ENCODE data around the gene ARHGEF9. TPM values are rescaled to one million over a fixed set of nuclear protein-coding genes. Genes with fewer than 3 reads are reported as not detected.

Gene ARHGEF9
- polyA plus RNA-seq, 1 of the 3 experiments (the other 2 are of a cell fraction) = 6.4 TPM

GRCh38 chrX:63755892-63756291 is 29.1 kb downstream of the ARHGEF9 start:
- peak overlapping the region; percentile 61; the same call in 1 of the 2 replicates for H2AFZ ChIP-seq (ENCODE audit: low read depth)

More at GRCh38 chrX:63755892-63756291, 29.1 kb downstream of the ARHGEF9 start:
- peaks cover 0 to 2% of the 10 kb centered on the region in 2 experiments; a peak in 2 of 4 replicates for H3K4me1 ChIP-seq (ENCODE audit: control insufficient read depth in 1 of 2, insufficient read depth in 2 of 2, low read depth in 1 of 2, low read length in 1 of 2)
- H3K4me3 ChIP-seq (ENCODE audit: low read depth in 2 of 2, low read length in 1 of 2) = no peak overlapping the region
- POLR2A ChIA-PET = interaction anchor here (1.3 kb wide), 1 partner anchor 28 kb away, joined by 6 read pairs; the partner anchor contains the start of gene ARHGEF9
- H3K27me3 ChIP-seq (ENCODE audit: insufficient read depth) = no peaks in the 10 kb centered on the region
- H3K9me3 ChIP-seq = no peaks in the 10 kb centered on the region
- WGBS (ENCODE audit: low lambda C conversion rate) = 63% methylated on average over 1 of the region's 1 CpG
- no peaks in the 10 kb centered on the region for H4K20me1 ChIP-seq (ENCODE audit: insufficient read depth)
- CTCF ChIA-PET = no interaction called here
- DNase-seq = no peak
- H3K79me2 ChIP-seq (ENCODE audit: insufficient read depth) = peaks cover 11% of the 10 kb centered on the region; the same call in 1 of the 2 replicates
- peak overlapping the region; percentile 71 for H3K4me2 ChIP-seq
- H3K9me2 ChIP-seq = no peaks in the 10 kb centered on the region
- TF ChIP-seq FOXJ3 (CRISPR knock-in tag; IDR thresholded peaks at IDR 0.05) = no peak
- no peak for TF ChIP-seq NFIC (IDR thresholded peaks at IDR 0.05; ENCODE audit: borderline replicate concordance)
- no peak for TF ChIP-seq FOSL2 (IDR thresholded peaks at IDR 0.05; ENCODE audit: borderline replicate concordance, low read depth)
- TF ChIP-seq RCOR1 (IDR thresholded peaks at IDR 0.05; ENCODE audit: low read length) = no peak
- no peak for TF ChIP-seq IRF3 (IDR thresholded peaks at IDR 0.05; ENCODE audit: low read depth, low read length)
- no peak for TF ChIP-seq RXRA (IDR thresholded peaks at IDR 0.05; ENCODE audit: borderline replicate concordance, low read depth)
- no peak for TF ChIP-seq EZH2phosphoT487 (IDR thresholded peaks at IDR 0.05; ENCODE audit: borderline replicate concordance, low read depth)
- no peak for TF ChIP-seq ZBTB33 (IDR thresholded peaks at IDR 0.05; ENCODE audit: borderline replicate concordance, low read depth)
- no peak for TF ChIP-seq EP300 (IDR thresholded peaks at IDR 0.05; ENCODE audit: borderline replicate concordance in 1 of 2, low read depth in 1 of 2, low read length in 1 of 2)
- TF ChIP-seq USF1 (IDR thresholded peaks at IDR 0.05; ENCODE audit: borderline replicate concordance, low read depth) = no peak
- TF ChIP-seq GATA2 (CRISPR knock-in tag; IDR thresholded peaks at IDR 0.05) = no peak
- no peak for TF ChIP-seq RAD21 (IDR thresholded peaks at IDR 0.05; ENCODE audit: low read length)
- TF ChIP-seq SMC3 (IDR thresholded peaks at IDR 0.05; ENCODE audit: low read depth, low read length) = no peak
- TF ChIP-seq TEAD4 (IDR thresholded peaks at IDR 0.05; ENCODE audit: borderline replicate concordance, insufficient read depth) = no peak
- no peak for TF ChIP-seq CTCF (IDR thresholded peaks at IDR 0.05)
- TF ChIP-seq ELF1 (IDR thresholded peaks at IDR 0.05) = no peak
- no peak for TF ChIP-seq REST (IDR thresholded peaks at IDR 0.05; ENCODE audit: low read depth, low read length)
- no peak for TF ChIP-seq MEF2A (IDR thresholded peaks at IDR 0.05; ENCODE audit: borderline replicate concordance, low read depth)
- TF ChIP-seq RFX5 (IDR thresholded peaks at IDR 0.05; ENCODE audit: low read length) = no peak
- H3K27ac ChIP-seq (ENCODE audit: low read depth in 2 of 2, low read length in 1 of 2) = peak overlapping the region in 1 of 2 experiments; percentile 74; a peak in 1 of 4 replicates
- H3K36me3 ChIP-seq (replicated peaks in 1 of 2; ENCODE audit: control insufficient read depth in 1 of 2, insufficient read depth in 2 of 2, low read length in 1 of 2) = no peaks in the 10 kb centered on the region
- no peaks in the 10 kb centered on the region for H3F3A ChIP-seq (replicated peaks; ENCODE audit: insufficient read depth)
- no peak overlapping the region for H3K9ac ChIP-seq
